Tibial artery (tissue), 4 donors: ENCODE measurements around the gene DOCK1.

Experiments used
- DNase-seq, 2 donors: peaks; one replicate each; pipeline ENCODE4 v3.0.0-alpha.2; 2019
- H3K27ac ChIP-seq, 2 donors: fragments of 200-600 bp; sonication (generic) in 1 of 2; 1 replicate in 1 of 2; 2 replicates in 1 of 2; pipeline ENCODE4 v1.5.1; 2018 to 2019; ENCODE audit warnings: mild to moderate bottlenecking in 1 of 2
- H3K27me3 ChIP-seq, 2 donors: fragments of 200-600 bp; sonication (generic) in 1 of 2; one replicate each; pipeline versions ENCODE4 v1.5.1 to v1.6.0; 2016 to 2019
- H3K36me3 ChIP-seq, 3 donors: fragments of 200-600 bp; sonication (generic) in 2 of 3; one replicate each; pipeline ENCODE4 v1.5.1; 2016 to 2019; ENCODE audit warnings: mild to moderate bottlenecking in 2 of 3
- H3K4me1 ChIP-seq, 4 donors: fragments of 200-600 bp; sonication (generic) in 2 of 4; 1 replicate in 3 of 4; 2 replicates in 1 of 4; pipeline ENCODE4 v1.5.1; 2016 to 2019
- H3K4me3 ChIP-seq, 2 donors: fragments of 200-600 bp; sonication (generic) in 1 of 2; 1 replicate in 1 of 2; 2 replicates in 1 of 2; pipeline ENCODE4 v1.5.1; 2018 to 2019; ENCODE audit warnings: mild to moderate bottlenecking in 2 of 2
- H3K9me3 ChIP-seq, 3 donors: fragments of 200-600 bp; sonication (generic) in 1 of 3; one replicate each; pipeline ENCODE4 v1.5.1; 2016 to 2019
- CTCF ChIP-seq, 2 experiments: fragments of 200-600 bp in 1 of 2; fragments of 450-650 bp in 1 of 2; IDR thresholded peaks; one replicate each; pipeline ENCODE4 v1.5.1; 2017 to 2019; ENCODE audit warnings: antibody characterized with exemption in 2 of 2, mild to moderate bottlenecking in 1 of 2, moderate library complexity in 1 of 2
- intact Hi-C: fragments of 100-400 bp; cut with DNase I; formaldehyde crosslinking; loops from one replicate; pipeline ENCODE4 v1.15.0; 2023; ENCODE audit warnings: low total_unique reads

DOCK1 gene

GRCh38 chr10:127399668-127400067 lies 494.4 kb downstream of the DOCK1 start:
- Histone ChIP-seq H3K36me3 (peaks cover 0 to 33% (median 0%) of the 10 kb centered on the region in 3 donors), H3K27ac (no peak overlapping the region), H3K27me3 (no peaks in the 10 kb centered on the region), H3K4me1 (peaks cover 0 to 11% (median 0%) of the 10 kb centered on the region in 4 donors), H3K9me3 (no peaks in the 10 kb centered on the region), H3K4me3 (no peak overlapping the region)
- intact Hi-C loops = loop anchor here (10.0 kb wide), 1 partner anchor 495 kb away; the partner anchor contains the start of gene DOCK1
- no peak for TF ChIP-seq CTCF (IDR thresholded peaks at IDR 0.05)
- DNase-seq = no peak

GRCh38 chr10:127400216-127400615 lies 495.0 kb downstream of the DOCK1 start:
- Histone ChIP-seq H3K27ac (no peak overlapping the region), H3K27me3 (no peaks in the 10 kb centered on the region), H3K4me1 (peaks cover 0 to 17% (median under 1%) of the 10 kb centered on the region in 4 donors), H3K4me3 (no peak overlapping the region), H3K9me3 (no peaks in the 10 kb centered on the region), H3K36me3 (peaks cover 0 to 33% (median 0%) of the 10 kb centered on the region in 3 donors)
- TF ChIP-seq CTCF (IDR thresholded peaks at IDR 0.05) = no peak
- intact Hi-C loops = no loop called here
- no peak for DNase-seq

GRCh38 chr10:127402596-127403409 lies 497.6 kb downstream of the DOCK1 start:
- Histone ChIP-seq H3K27ac (peak overlapping the region in 1 of 2 donors; percentile 67), H3K4me1 (peaks cover 0 to 21% (median 3%) of the 10 kb centered on the region in 4 donors), H3K36me3 (peaks cover 0 to 33% (median 0%) of the 10 kb centered on the region in 3 donors), H3K4me3 (no peak overlapping the region), H3K27me3 (no peaks in the 10 kb centered on the region), H3K9me3 (no peaks in the 10 kb centered on the region)
- intact Hi-C loops = no loop called here
- no peak for DNase-seq
- no peak for TF ChIP-seq CTCF (IDR thresholded peaks at IDR 0.05)

GRCh38 chr10:127405221-127405620 lies 500.0 kb downstream of the DOCK1 start:
- Histone ChIP-seq H3K4me3 (no peak overlapping the region), H3K27me3 (no peaks in the 10 kb centered on the region), H3K9me3 (no peaks in the 10 kb centered on the region), H3K36me3 (peaks cover 0 to 40% (median 0%) of the 10 kb centered on the region in 3 donors), H3K4me1 (peaks cover 0 to 21% (median 3%) of the 10 kb centered on the region in 4 donors), H3K27ac (peak overlapping the region in 1 of 2 donors; percentile 29)
- TF ChIP-seq CTCF (IDR thresholded peaks at IDR 0.05) = no peak
- intact Hi-C loops = no loop called here
- DNase-seq = no peak

GRCh38 chr10:127406018-127406550 lies 500.9 kb downstream of the DOCK1 start:
- H3K27ac ChIP-seq = peak overlapping the region in 1 of 2 donors; percentile 29
- no peaks in the 10 kb centered on the region for H3K9me3 ChIP-seq
- no peak overlapping the region for H3K4me3 ChIP-seq
- TF ChIP-seq CTCF (IDR thresholded peaks at IDR 0.05) = no peak
- peaks cover 2 to 49% (median 7%) of the 10 kb centered on the region in 3 donors for H3K36me3 ChIP-seq
- intact Hi-C loops = loop anchor here (2.0 kb wide), 1 partner anchor 43 kb away; no protein-coding TSS in a partner anchor
- H3K4me1 ChIP-seq = peaks cover 0 to 21% (median 3%) of the 10 kb centered on the region in 4 donors
- H3K27me3 ChIP-seq = no peaks in the 10 kb centered on the region
- no peak for DNase-seq
